GM10248 (cell line): ENCODE measurements around the gene CACNG4.

Experiments
- CTCF ChIA-PET: fragments of 300-600 bp; sonication (Branson Sonifier 250); formaldehyde crosslinking; extraction: SDS; loops from one replicate; lab custom pipeline; 2021; ENCODE audit warnings: antibody characterized with exemption; lab: Yijun Ruan, JAX
- POLR2A ChIA-PET: fragments of 350-650 bp; sonication (Branson Sonifier 250); formaldehyde crosslinking; extraction: SDS; loops from one replicate; lab custom pipeline; 2020; ENCODE audit warnings: antibody characterized with exemption; lab: Yijun Ruan, JAX
- DNase-seq: peaks from one replicate; pipeline ENCODE4 v3.0.0; 2012; ENCODE audit errors: extremely low spot score
- TF ChIP-seq, protein P1 (sequence below): IDR thresholded peaks from 2 replicates; pipeline ENCODE4 v1.5.1; 2012; ENCODE audit warnings: mild to moderate bottlenecking, low read depth; ENCODE audit errors: extremely low read depth, missing control alignments, control extremely low read depth

CACNG4 gene

DNA sequence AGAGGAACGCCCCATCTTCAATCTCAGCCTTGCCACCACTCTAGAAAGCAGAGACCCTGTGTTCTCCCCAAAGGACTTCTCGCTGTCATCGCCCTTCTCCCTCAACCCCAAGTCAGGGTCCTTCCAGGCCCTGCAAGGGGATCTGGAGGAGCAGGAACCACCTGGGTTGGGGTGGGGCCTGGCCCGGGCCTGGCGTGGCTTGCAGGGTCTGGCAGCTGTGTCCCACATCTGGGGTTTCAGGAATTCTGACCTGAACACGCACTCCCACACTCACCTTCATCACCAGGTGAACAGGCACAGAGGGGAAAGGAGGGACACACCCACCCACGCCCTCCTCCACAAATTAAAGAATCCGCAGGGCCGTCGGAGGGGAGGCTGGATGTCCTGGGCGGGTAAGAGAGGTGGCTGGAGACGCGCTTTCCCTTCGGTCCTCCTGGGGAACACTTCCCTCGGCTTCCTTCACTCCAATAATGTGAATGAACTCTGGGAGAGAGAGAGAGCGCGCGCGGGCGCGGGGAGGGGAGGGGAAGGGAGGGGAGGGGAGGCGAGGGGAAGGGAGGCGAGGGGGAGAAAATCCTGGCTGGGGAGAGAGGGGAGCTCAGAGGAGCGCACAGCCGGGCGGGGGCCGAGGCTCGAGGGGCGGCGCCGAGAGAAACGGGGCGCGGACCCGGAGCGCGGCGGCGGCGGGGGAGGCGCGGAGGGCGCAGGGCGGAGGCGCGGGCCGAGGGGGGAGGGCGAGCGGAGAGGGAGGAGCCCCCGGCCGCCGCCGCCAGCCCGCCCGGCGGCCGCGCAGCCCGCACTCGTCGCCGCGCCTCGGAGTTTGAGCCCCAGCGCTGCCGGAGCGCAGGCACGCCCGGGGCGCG lies at the start of gene CACNG4:
TSS of gene CACNG4 (plus strand) at position 799 of the 863 bp plus-strand sequence. CDS start 205 bp downstream, outside the sequence.
- CTCF ChIA-PET = no interaction called here
- POLR2A ChIA-PET = interaction anchor here (0.6 kb wide), 1 partner anchor 270 kb away, joined by 7 read pairs; no protein-coding TSS in a partner anchor
- DNase-seq = no peak
- TF ChIP-seq, protein P1, sequence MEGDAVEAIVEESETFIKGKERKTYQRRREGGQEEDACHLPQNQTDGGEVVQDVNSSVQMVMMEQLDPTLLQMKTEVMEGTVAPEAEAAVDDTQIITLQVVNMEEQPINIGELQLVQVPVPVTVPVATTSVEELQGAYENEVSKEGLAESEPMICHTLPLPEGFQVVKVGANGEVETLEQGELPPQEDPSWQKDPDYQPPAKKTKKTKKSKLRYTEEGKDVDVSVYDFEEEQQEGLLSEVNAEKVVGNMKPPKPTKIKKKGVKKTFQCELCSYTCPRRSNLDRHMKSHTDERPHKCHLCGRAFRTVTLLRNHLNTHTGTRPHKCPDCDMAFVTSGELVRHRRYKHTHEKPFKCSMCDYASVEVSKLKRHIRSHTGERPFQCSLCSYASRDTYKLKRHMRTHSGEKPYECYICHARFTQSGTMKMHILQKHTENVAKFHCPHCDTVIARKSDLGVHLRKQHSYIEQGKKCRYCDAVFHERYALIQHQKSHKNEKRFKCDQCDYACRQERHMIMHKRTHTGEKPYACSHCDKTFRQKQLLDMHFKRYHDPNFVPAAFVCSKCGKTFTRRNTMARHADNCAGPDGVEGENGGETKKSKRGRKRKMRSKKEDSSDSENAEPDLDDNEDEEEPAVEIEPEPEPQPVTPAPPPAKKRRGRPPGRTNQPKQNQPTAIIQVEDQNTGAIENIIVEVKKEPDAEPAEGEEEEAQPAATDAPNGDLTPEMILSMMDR = no peak

DNA sequence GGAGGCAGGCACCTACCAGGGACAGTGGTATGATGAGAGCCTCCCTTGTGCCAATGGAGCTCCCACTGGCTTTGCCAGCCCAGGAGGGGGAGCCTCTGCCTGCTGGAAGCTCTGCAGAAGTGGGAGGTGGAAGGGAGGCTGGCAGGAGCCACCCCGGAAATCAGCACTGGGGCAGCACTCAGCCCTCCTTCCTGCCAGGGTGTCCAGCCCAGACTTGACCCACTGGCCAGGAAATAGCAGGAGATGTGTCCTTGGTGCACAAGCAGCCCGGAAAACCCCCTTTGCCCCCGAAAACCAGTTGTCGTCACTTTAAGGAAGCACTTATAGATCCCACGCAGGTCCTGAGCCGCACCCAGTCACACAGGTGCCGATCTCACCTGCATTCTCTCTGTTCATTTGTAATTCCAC lies 49.3 kb upstream of the CACNG4 start:
- DNase-seq = no peak

DNA sequence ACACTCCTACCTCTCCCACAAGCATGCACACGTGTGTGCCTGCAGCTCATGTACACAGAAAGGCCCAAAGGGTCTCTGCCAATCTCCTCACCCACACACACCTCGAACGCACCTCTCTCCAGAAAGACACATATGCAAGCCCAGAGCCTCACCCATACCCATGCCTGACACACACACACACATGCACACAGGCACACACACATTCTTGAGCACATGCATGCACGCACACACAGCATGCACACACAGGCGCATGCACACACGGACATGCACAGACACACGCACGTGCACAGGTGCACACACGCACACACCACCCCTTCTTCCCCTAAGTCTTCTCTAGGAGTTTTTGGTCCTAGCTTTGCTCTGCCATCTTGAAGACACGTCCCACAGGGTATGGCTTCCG lies 48.7 kb upstream of the CACNG4 start:
- no peak for DNase-seq
- CTCF ChIA-PET = interaction anchor here (1.5 kb wide), 1 partner anchor 10 kb away, joined by 7 read pairs; no protein-coding TSS in a partner anchor
- POLR2A ChIA-PET = no interaction called here
- TF ChIP-seq, protein P1 = no peak

More for the DNA sequence above, 49.3 kb upstream of the CACNG4 start:
- TF ChIP-seq, protein P1 = no peak
- ChIA-PET CTCF (no interaction called here), POLR2A (no interaction called here)

DNA sequence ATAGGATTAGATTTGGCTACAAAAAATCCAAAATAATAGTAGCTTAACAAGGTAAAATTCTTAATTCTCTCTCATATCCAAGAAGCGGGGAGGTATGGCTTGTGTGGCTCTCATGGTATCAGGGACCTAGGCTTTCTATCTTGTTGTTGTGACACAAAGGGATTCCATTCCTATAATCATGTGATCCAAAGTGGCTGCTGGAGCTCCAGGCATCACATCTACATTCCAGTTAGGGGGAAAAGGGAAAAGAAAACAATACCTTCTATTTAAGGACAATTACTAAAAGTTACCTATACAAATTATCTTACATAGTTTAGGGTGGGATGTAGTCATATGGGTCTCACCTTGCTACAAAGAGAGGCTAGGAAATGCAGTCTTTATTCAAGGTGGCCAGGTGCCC lies 47.6 kb upstream of the CACNG4 start:
- TF ChIP-seq, protein P1 = no peak
- CTCF ChIA-PET = interaction anchor here (1.5 kb wide), 1 partner anchor 12 kb away, joined by 7 read pairs; no protein-coding TSS in a partner anchor
- POLR2A ChIA-PET = interaction anchor here (0.6 kb wide), 1 partner anchor 200 kb away, joined by 3 read pairs; no protein-coding TSS in a partner anchor
- no peak for DNase-seq

DNA sequence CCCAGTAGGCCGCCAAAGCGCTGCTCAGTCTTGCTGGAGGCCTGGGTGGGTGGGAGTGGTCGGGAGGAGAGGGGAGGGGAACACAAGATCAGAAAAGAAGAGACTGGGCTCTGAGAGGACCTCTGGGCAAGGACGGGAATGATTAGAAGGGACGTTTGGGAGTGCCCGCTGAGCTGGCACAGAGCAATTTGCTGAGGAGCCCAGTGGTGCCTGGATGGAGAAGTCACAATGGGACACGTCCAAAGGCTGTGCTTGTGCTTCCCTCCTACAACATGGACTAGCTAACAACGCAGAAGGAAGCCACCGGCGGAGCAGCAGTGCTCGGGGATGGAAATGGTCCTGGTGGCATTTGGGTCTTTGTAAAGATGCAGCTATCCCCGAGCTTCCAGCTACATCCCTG lies 45.6 kb upstream of the CACNG4 start:
- CTCF ChIA-PET = interaction anchor here (1.6 kb wide), 1 partner anchor 11 kb away, joined by 3 read pairs; no protein-coding TSS in a partner anchor
- TF ChIP-seq, protein P1 = no peak
- DNase-seq = no peak
- POLR2A ChIA-PET = no interaction called here

DNA sequence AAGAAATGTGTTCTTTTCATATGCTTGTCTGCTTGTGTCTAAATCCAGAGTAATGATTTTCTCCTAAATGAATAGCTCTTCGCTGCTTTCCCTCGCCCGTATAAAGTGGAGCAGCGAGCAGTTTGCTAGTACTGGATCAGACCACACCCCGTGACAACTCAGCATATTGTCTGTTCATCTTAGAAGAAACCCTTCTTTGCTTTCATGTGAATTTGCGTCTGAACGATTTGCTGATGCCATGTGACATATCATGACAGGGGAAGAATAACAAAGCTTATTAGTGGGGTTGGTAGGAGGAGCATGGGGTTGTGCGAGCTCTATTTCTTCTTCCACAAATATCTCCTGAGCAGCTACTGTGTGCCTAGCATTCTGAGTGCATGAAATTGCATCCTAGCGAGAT lies 44.1 kb upstream of the CACNG4 start:
- ChIA-PET CTCF (interaction anchor here (0.9 to 1.5 kb wide), 2 partner anchors 13 to 15 kb away, joined by 3 to 4 read pairs; no protein-coding TSS in a partner anchor), POLR2A (no interaction called here)
- no peak for DNase-seq
- TF ChIP-seq, protein P1 = no peak
